Calu3 (cell line): ENCODE measurements around the gene PRKX. TPM values are rescaled to one million over a fixed set of nuclear protein-coding genes. Genes with fewer than 3 reads are reported as not detected.
"Not testable (repeated sequence)": the region's sequence is repeated elsewhere in the genome, so short reads cannot be mapped to it uniquely, and the experiment has no call there.

Experiments
- BruUV-seq: library from RNA; stranded (reverse); fragments of 400-500 nt; replicated peaks from 2 replicates; lab custom pipeline; 2021; lab: Mats Ljungman, UMichigan
- CTCF ChIA-PET: fragments of 300-600 bp; sonication (Branson Sonifier 250); formaldehyde crosslinking; loops from one replicate; lab custom pipeline; 2022; ENCODE audit warnings: antibody characterized with exemption; lab: Charles Lee
- DNase-seq: peaks from one replicate; pipeline ENCODE4 v3.0.0; 2022
- H3K27ac Mint-ChIP-seq: one replicate; pipeline ENCODE4 v1.8.0; 2022; ENCODE audit warnings: mixed read lengths; ENCODE audit not compliant: unreplicated experiment
- H3K27me3 Mint-ChIP-seq: one replicate; pipeline ENCODE4 v1.8.0; 2022; ENCODE audit warnings: mixed read lengths; ENCODE audit not compliant: unreplicated experiment
- H3K36me3 Mint-ChIP-seq: one replicate; pipeline ENCODE4 v1.8.0; 2022; ENCODE audit warnings: mild to moderate bottlenecking, moderate library complexity, mixed read lengths; ENCODE audit not compliant: insufficient read depth, unreplicated experiment
- H3K4me1 Mint-ChIP-seq: one replicate; pipeline ENCODE4 v1.8.0; 2022; ENCODE audit warnings: mild to moderate bottlenecking, low read depth, mixed read lengths; ENCODE audit not compliant: unreplicated experiment
- H3K4me3 Mint-ChIP-seq: one replicate; pipeline ENCODE4 v1.8.0; 2022; ENCODE audit warnings: mild to moderate bottlenecking, low read depth, moderate library complexity, mixed read lengths; ENCODE audit not compliant: unreplicated experiment
- H3K9me3 Mint-ChIP-seq: one replicate; pipeline ENCODE4 v1.8.0; 2022; ENCODE audit warnings: low read depth, mixed read lengths; ENCODE audit not compliant: unreplicated experiment
- CTCF ChIP-seq: fragments of 200-600 bp; IDR thresholded peaks from one replicate; pipeline ENCODE4 v1.8.0; 2022; ENCODE audit warnings: antibody characterized with exemption; ENCODE audit not compliant: unreplicated experiment
- intact Hi-C: fragments of 100-400 bp; cut with micrococcal nuclease; formaldehyde crosslinking; loops from one replicate; pipeline ENCODE4 v1.10.0; 2022; ENCODE audit not compliant: unreplicated experiment
- total RNA-seq: library from RNA; stranded (reverse); gene quantifications from 2 replicates; pipeline ENCODE4 v1.2.3, GENCODE V29; 2022

PRKX gene
- total RNA-seq, 1 experiment from 2014 or later = 25.7 TPM

DNA sequence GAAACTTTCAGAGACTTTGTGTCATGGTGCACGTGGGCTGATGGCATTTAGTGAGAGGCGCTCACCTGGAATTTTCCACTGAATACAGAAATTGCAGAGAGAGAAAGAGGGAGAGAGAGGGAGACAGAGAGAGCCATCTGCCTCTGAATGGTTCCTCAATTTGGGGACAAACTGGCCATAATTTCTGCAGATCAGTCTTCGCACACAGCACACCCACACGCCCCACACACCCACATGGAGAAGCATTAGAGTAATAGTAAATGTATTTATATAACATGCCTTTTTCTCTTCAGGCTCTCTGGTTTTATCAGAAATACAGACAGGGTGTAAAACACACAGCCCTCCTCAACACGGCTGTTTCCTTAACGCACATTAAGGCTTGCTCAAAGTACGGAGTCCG lies 38.6 kb downstream of the PRKX start:
- Mint-ChIP-seq H3K9me3 (no peaks in the 10 kb centered on the region), H3K4me1 (no peaks in the 10 kb centered on the region), H3K4me3 (no peak overlapping the region), H3K27ac (no peak overlapping the region), H3K36me3 (no peaks in the 10 kb centered on the region), H3K27me3 (no peaks in the 10 kb centered on the region)
- CTCF ChIA-PET = no interaction called here
- intact Hi-C loops = no loop called here
- BruUV-seq = no TSS peak
- no peak for DNase-seq
- TF ChIP-seq CTCF = no peak

GRCh38 chrX:3669841-3670475 lies 43.5 kb downstream of the PRKX start:
- no TSS peak for BruUV-seq
- DNase-seq = no peak
- Mint-ChIP-seq H3K4me1 (no peaks in the 10 kb centered on the region), H3K9me3 (no peaks in the 10 kb centered on the region), H3K27ac (no peak overlapping the region), H3K36me3 (no peaks in the 10 kb centered on the region), H3K4me3 (no peak overlapping the region), H3K27me3 (no peaks in the 10 kb centered on the region)
- no peak for TF ChIP-seq CTCF
- CTCF ChIA-PET = interaction anchor here (0.6 kb wide), 1 partner anchor 1401 kb away, joined by 3 read pairs; no protein-coding TSS in a partner anchor
- intact Hi-C loops = no loop called here

DNA sequence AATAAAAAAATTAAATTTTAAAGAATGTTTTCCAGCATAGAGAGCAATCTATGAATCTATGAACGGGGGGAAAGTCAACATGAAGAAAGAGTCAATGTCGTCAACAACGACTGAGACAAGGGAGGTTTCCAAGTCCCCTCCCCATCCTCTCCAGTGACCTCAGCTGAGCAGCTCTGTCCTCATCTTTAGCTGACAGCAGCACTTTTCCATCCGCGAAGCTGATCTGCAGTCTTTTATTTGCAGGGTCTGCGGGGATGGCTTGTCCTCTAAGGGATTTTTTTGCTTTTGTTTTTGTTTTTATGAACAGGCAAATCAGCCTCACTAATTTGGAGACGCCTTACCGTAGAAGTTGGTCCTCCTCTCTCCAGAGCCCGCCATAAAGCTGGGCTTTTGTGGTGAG lies 46.5 kb downstream of the PRKX start:
- Mint-ChIP-seq H3K27ac (no peak overlapping the region), H3K4me3 (no peak overlapping the region), H3K36me3 (peaks cover 10% of the 10 kb centered on the region), H3K27me3 (no peaks in the 10 kb centered on the region), H3K9me3 (no peaks in the 10 kb centered on the region), H3K4me1 (no peaks in the 10 kb centered on the region)
- no peak for DNase-seq
- intact Hi-C loops = no loop called here
- CTCF ChIA-PET = no interaction called here
- TF ChIP-seq CTCF = no peak
- no TSS peak for BruUV-seq

DNA sequence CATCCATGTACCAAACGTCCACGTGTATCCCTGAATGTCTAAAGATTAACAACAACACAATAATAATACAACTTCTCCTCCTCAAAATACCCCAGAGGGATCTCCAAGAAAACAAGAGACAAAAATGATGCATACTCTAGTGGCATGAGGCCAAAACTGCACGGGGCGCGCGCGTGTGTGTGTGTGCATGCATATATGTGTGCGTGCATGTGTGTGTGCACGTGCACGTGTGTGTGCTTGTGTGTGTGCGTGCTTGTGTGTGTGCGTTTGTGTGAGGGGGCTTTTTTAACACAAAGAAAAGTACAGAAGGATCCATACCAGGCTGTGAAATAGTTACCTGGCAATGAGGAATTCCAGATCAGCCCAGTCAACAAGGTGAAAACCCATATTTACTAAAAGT lies 48.5 kb downstream of the PRKX start:
- no TSS peak for BruUV-seq
- H3K27ac Mint-ChIP-seq = no peak overlapping the region
- no peaks in the 10 kb centered on the region for H3K27me3 Mint-ChIP-seq
- intact Hi-C loops = no loop called here
- CTCF ChIA-PET = no interaction called here
- H3K36me3 Mint-ChIP-seq = peaks cover 10% of the 10 kb centered on the region
- DNase-seq = no peak
- no peaks in the 10 kb centered on the region for H3K9me3 Mint-ChIP-seq
- no peak overlapping the region for H3K4me3 Mint-ChIP-seq
- no peak for TF ChIP-seq CTCF
- H3K4me1 Mint-ChIP-seq = no peaks in the 10 kb centered on the region

GRCh38 chrX:3663576-3664250 lies 49.7 kb downstream of the PRKX start:
- DNase-seq, intact Hi-C loops, H3K4me3 Mint-ChIP-seq, CTCF ChIA-PET, H3K9me3 Mint-ChIP-seq, BruUV-seq, H3K27me3 Mint-ChIP-seq, H3K4me1 Mint-ChIP-seq, H3K27ac Mint-ChIP-seq: not testable (repeated sequence)
- peaks cover 10% of the 10 kb centered on the region for H3K36me3 Mint-ChIP-seq
